Measurements from ENCODE around the gene TCL1B. TPM values are rescaled to one million over a fixed set of nuclear protein-coding genes. Genes with fewer than 3 reads are reported as not detected.

Gene TCL1B
- total and polyA plus RNA-seq, 2 experiments from 2014 or later, result 5.5 to 6.0 TPM

GRCh38 chr14:95703341-95703740, 17.1 kb downstream of the TCL1B start:
- Histone ChIP-seq H4K20me1 (replicated peaks; ENCODE audit: insufficient read depth) (no peaks in the 10 kb centered on the region; the same call in 1 of the 2 replicates), H3K36me3 (ENCODE audit: insufficient read depth) (no peaks in the 10 kb centered on the region), H3K27me3 (ENCODE audit: insufficient read depth) (peaks cover 87% of the 10 kb centered on the region), H3K27ac (ENCODE audit: low read depth) (no peak overlapping the region), H3K79me2 (replicated peaks; ENCODE audit: insufficient read depth) (no peaks in the 10 kb centered on the region), H3F3A (replicated peaks; ENCODE audit: low read depth) (no peaks in the 10 kb centered on the region; the same call in 1 of the 2 replicates), H3K4me1 (ENCODE audit: insufficient read depth) (peaks cover 33% of the 10 kb centered on the region), H3K9me2 (ENCODE audit: insufficient read depth) (no peaks in the 10 kb centered on the region), H2AFZ (no peak overlapping the region), H3K4me3 (no peak overlapping the region), H3K4me2 (no peak overlapping the region)
- no peak for TF ChIP-seq ZNF114 (CRISPR knock-in tag; IDR thresholded peaks at IDR 0.05)
- TF ChIP-seq NANOG (IDR thresholded peaks at IDR 0.05; ENCODE audit: borderline replicate concordance), result no peak
- no peak for TF ChIP-seq STAT1 (IDR thresholded peaks at IDR 0.05; ENCODE audit: unreplicated experiment)
- TF ChIP-seq REST (IDR thresholded peaks at IDR 0.05; ENCODE audit: unreplicated experiment), result no peak
- TF ChIP-seq CTCF (conservative IDR thresholded peaks at IDR 0.05; ENCODE audit: low read depth in 2 of 2), result no peak
- no peak for TF ChIP-seq CREB1 (CRISPR knock-in tag; IDR thresholded peaks at IDR 0.05; ENCODE audit: low read depth)
- no peak for TF ChIP-seq JUNB (IDR thresholded peaks at IDR 0.05; ENCODE audit: unreplicated experiment)
- TF ChIP-seq EZH2phosphoT487 (IDR thresholded peaks at IDR 0.05; ENCODE audit: unreplicated experiment), result no peak
- TF ChIP-seq, protein P1, sequence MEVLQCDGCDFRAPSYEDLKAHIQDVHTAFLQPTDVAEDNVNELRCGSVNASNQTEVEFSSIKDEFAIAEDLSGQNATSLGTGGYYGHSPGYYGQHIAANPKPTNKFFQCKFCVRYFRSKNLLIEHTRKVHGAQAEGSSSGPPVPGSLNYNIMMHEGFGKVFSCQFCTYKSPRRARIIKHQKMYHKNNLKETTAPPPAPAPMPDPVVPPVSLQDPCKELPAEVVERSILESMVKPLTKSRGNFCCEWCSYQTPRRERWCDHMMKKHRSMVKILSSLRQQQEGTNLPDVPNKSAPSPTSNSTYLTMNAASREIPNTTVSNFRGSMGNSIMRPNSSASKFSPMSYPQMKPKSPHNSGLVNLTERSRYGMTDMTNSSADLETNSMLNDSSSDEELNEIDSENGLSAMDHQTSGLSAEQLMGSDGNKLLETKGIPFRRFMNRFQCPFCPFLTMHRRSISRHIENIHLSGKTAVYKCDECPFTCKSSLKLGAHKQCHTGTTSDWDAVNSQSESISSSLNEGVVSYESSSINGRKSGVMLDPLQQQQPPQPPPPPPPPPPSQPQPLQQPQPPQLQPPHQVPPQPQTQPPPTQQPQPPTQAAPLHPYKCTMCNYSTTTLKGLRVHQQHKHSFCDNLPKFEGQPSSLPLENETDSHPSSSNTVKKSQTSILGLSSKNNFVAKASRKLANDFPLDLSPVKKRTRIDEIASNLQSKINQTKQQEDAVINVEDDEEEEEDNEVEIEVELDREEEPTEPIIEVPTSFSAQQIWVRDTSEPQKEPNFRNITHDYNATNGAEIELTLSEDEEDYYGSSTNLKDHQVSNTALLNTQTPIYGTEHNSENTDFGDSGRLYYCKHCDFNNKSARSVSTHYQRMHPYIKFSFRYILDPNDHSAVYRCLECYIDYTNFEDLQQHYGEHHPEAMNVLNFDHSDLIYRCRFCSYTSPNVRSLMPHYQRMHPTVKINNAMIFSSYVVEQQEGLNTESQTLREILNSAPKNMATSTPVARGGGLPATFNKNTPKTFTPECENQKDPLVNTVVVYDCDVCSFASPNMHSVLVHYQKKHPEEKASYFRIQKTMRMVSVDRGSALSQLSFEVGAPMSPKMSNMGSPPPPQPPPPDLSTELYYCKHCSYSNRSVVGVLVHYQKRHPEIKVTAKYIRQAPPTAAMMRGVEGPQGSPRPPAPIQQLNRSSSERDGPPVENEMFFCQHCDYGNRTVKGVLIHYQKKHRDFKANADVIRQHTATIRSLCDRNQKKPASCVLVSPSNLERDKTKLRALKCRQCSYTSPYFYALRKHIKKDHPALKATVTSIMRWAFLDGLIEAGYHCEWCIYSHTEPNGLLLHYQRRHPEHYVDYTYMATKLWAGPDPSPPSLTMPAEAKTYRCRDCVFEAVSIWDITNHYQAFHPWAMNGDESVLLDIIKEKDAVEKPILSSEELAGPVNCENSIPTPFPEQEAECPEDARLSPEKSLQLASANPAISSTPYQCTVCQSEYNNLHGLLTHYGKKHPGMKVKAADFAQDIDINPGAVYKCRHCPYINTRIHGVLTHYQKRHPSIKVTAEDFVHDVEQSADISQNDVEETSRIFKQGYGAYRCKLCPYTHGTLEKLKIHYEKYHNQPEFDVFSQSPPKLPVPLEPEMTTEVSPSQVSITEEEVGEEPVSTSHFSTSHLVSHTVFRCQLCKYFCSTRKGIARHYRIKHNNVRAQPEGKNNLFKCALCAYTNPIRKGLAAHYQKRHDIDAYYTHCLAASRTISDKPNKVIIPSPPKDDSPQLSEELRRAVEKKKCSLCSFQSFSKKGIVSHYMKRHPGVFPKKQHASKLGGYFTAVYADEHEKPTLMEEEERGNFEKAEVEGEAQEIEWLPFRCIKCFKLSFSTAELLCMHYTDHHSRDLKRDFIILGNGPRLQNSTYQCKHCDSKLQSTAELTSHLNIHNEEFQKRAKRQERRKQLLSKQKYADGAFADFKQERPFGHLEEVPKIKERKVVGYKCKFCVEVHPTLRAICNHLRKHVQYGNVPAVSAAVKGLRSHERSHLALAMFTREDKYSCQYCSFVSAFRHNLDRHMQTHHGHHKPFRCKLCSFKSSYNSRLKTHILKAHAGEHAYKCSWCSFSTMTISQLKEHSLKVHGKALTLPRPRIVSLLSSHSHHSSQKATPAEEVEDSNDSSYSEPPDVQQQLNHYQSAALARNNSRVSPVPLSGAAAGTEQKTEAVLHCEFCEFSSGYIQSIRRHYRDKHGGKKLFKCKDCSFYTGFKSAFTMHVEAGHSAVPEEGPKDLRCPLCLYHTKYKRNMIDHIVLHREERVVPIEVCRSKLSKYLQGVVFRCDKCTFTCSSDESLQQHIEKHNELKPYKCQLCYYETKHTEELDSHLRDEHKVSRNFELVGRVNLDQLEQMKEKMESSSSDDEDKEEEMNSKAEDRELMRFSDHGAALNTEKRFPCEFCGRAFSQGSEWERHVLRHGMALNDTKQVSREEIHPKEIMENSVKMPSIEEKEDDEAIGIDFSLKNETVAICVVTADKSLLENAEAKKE (CRISPR knock-in tag; IDR thresholded peaks at IDR 0.05), result no peak
- Mint-ChIP-seq H3K4me1 (peaks cover 26% of the 10 kb centered on the region), H3K27ac (no peak overlapping the region), H3K9me3 (no peaks in the 10 kb centered on the region), H3K4me3 (no peak overlapping the region), H3K27me3 (ENCODE audit: insufficient read depth, low read depth, poor library complexity) (peaks cover 60% of the 10 kb centered on the region), H3K36me3 (ENCODE audit: low read depth) (no peaks in the 10 kb centered on the region)
- no peak for ATAC-seq
- no peak for DNase-seq (ENCODE audit: low spot score)
